ENCODE results near the gene CITED2. TPM values are rescaled to one million over a fixed set of nuclear protein-coding genes. Genes with fewer than 3 reads are reported as not detected.

Gene CITED2
- total and polyA plus RNA-seq, 2 of the 8 experiments (the other 6 are each of a cell fraction or from before 2014, with no cell fraction given), result 89.1 to 115 TPM

GRCh38 chr6:139329224-139329623 is 45.2 kb downstream of the CITED2 start:
- no peak overlapping the region for H3K18ac ChIP-seq (ENCODE audit: extremely low read depth, low read length)
- H3K56ac ChIP-seq (replicated peaks; ENCODE audit: insufficient read length, low read depth, low read length), result no peak overlapping the region
- no peaks in the 10 kb centered on the region for H3K4me1 ChIP-seq (replicated peaks in 1 of 4; ENCODE audit: control insufficient read depth in 3 of 4, insufficient read depth in 4 of 4, low read length in 3 of 4)
- CTCF ChIA-PET (ENCODE audit: partially characterized antibody), result interaction anchor here (0.6 to 2.3 kb wide), 4 partner anchors 79 to 1056 kb away, joined by 3 to 6 read pairs (median 4); no protein-coding TSS in a partner anchor
- no peak for DNase-seq (ENCODE audit: low read depth in 1 of 2, low spot score in 2 of 2)
- POLR2A ChIA-PET (ENCODE audit: partially characterized antibody), result no interaction called here
- H3K79me2 ChIP-seq (ENCODE audit: control insufficient read depth in 1 of 2, insufficient read depth in 2 of 2, low read length in 2 of 2), result no peaks in the 10 kb centered on the region
- WGBS, 2 experiments (ENCODE audit: extremely low coverage in 1 of 2, insufficient coverage in 1 of 2, insufficient read length in 1 of 2, insufficient replicate concordance in 2 of 2, low coverage in 1 of 2, low lambda C conversion rate in 2 of 2, missing lambda C conversion rate in 1 of 2), result 91% methylated on average over 3 of the region's 3 CpGs; no CpG with 5 or more reads in 1 of the 2 experiments
- no peak overlapping the region for H3K27ac ChIP-seq (ENCODE audit: low read depth, low read length)
- H2BK5ac ChIP-seq (ENCODE audit: low read depth, low read length), result no peak overlapping the region
- no peak overlapping the region for H2BK120ac ChIP-seq (replicated peaks; ENCODE audit: low read depth, low read length)
- no peaks in the 10 kb centered on the region for H3K27me3 ChIP-seq (replicated peaks in 1 of 4; ENCODE audit: control insufficient read depth in 3 of 4, extremely low read depth in 1 of 4, insufficient read depth in 3 of 4, low read length in 3 of 4)
- no peaks in the 10 kb centered on the region for H3K23me2 ChIP-seq (ENCODE audit: low read depth, low read length)
- no peak overlapping the region for H4K8ac ChIP-seq (ENCODE audit: extremely low read depth, insufficient read depth, low read length)
- H3K23ac ChIP-seq (ENCODE audit: insufficient read length), result no peak overlapping the region
- no peak overlapping the region for H3K4me3 ChIP-seq (ENCODE audit: extremely low read depth in 1 of 4, insufficient read depth in 2 of 4, low read depth in 3 of 4, low read length in 4 of 4)
- no peak overlapping the region for H2AFZ ChIP-seq (ENCODE audit: low read length)
- H2BK15ac ChIP-seq (ENCODE audit: low read length), result no peak overlapping the region
- H2BK12ac ChIP-seq (ENCODE audit: low read depth, low read length), result no peak overlapping the region
- no peak overlapping the region for H3K9ac ChIP-seq (replicated peaks in 1 of 4; ENCODE audit: extremely low read depth in 1 of 4, low read depth in 3 of 4, low read length in 3 of 4)
- no peak overlapping the region for H3K4me2 ChIP-seq (ENCODE audit: insufficient read depth in 1 of 2, low read depth in 2 of 2, low read length in 2 of 2)
- TF ChIP-seq FOSL1 (IDR thresholded peaks at IDR 0.05; ENCODE audit: insufficient read depth, low read depth, low read length) (no peak), PHF8 (conservative IDR thresholded peaks at IDR 0.05; ENCODE audit: low read depth, low read length) (no peak), KDM1A (IDR thresholded peaks at IDR 0.05; ENCODE audit: borderline replicate concordance, low read length) (no peak), ASH2L (IDR thresholded peaks at IDR 0.05; ENCODE audit: low read length) (no peak), BCL11A (IDR thresholded peaks at IDR 0.05; ENCODE audit: low read depth in 2 of 2, low read length in 2 of 2) (no peak), EGR1 (IDR thresholded peaks at IDR 0.05; ENCODE audit: borderline replicate concordance, low read depth, low read length) (no peak), MAX (IDR thresholded peaks at IDR 0.05) (no peak), NRF1 (IDR thresholded peaks at IDR 0.05; ENCODE audit: low read depth, low read length) (no peak), ATF2 (IDR thresholded peaks at IDR 0.05; ENCODE audit: low read length) (no peak), HDAC2 (IDR thresholded peaks at IDR 0.05; ENCODE audit: borderline replicate concordance in 1 of 2, low read depth in 2 of 2, low read length in 2 of 2) (no peak), CBX5 (IDR thresholded peaks at IDR 0.05; ENCODE audit: low read depth, low read length) (no peak)
- H3K14ac ChIP-seq (ENCODE audit: insufficient read length), result no peak overlapping the region
- no peak overlapping the region for H3K4ac ChIP-seq (replicated peaks; ENCODE audit: insufficient read length, low read depth, low read length)
- H2AK5ac ChIP-seq (ENCODE audit: low read depth, low read length), result no peak overlapping the region
- no peak overlapping the region for H2BK20ac ChIP-seq (ENCODE audit: low read length)
- H3K9me3 ChIP-seq (ENCODE audit: insufficient read depth in 2 of 2, low read depth in 1 of 2, low read length in 1 of 2), result no peaks in the 10 kb centered on the region
- no peaks in the 10 kb centered on the region for H3K79me1 ChIP-seq (ENCODE audit: low read depth, low read length)
- no peak overlapping the region for H4K91ac ChIP-seq (replicated peaks; ENCODE audit: insufficient read length, low read length)
- no peak overlapping the region for H4K5ac ChIP-seq (ENCODE audit: insufficient read length, low read depth, low read length)
- H3K36me3 ChIP-seq (ENCODE audit: control insufficient read depth in 2 of 4, insufficient read depth in 4 of 4, low read length in 3 of 4), result no peaks in the 10 kb centered on the region
- H4K20me1 ChIP-seq (replicated peaks in 1 of 2; ENCODE audit: control insufficient read depth in 1 of 2, insufficient read depth in 2 of 2, low read length in 2 of 2), result no peaks in the 10 kb centered on the region
- no peak for FAIRE-seq
